ENCODE results near the gene CLHC1.
A peak's percentile ranks its signal among the peaks of the same experiment; 100 is the strongest.

CLHC1 gene

DNA sequence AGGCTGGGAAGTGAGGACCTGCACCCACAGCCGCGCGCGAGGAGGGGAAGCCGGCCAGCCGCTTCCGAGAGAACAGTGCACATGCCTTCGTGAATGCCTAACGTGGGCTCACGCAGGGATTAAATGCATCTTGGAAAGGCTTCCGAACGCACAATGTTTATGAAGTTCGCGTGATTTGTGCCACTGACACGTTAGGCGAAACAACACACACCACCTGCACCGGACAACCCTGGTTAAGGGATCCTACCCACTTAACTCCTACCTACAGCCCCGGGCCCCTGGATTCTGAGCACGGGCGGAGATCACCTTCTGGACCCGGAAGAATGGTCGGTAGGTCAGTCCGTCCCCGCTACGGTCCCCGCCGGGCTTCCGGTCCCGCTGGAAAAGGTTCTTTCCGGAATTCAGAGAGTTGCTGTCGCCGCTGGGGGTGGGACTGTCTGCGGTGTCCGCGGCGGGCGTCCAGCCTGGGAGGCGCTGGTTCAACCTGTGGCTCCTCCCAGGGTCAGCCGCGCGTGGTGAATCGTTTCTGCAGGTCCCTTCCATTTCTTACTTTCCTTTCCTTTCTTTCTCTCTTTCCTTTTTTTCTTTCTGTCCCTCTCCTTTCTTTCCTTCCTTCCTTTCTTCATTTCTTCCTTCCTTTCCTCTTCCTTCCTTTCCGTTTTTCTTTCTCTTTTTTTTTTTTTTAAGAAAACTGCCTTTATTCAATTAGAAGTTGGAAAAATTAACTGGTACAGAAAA is 37.0 kb upstream of the CLHC1 start, which contains the start of gene MTIF2 (continued):
- TF ChIP-seq ZNF837 (tag by site-specific recombination; IDR thresholded peaks at IDR 0.05) (no peak), HOXD13 (CRISPR knock-in tag; IDR thresholded peaks at IDR 0.05; ENCODE audit: borderline replicate concordance) (no peak), ZNF658 (tag by site-specific recombination; IDR thresholded peaks at IDR 0.05) (no peak), GFI1B (tag by site-specific recombination; IDR thresholded peaks at IDR 0.05) (peak; percentile 29; the same call in 1 of the 2 replicates), KLF10 (tag by site-specific recombination; IDR thresholded peaks at IDR 0.05) (no peak; the same call in 1 of the 2 replicates), ZNF114 (tag by site-specific recombination; IDR thresholded peaks at IDR 0.05) (no peak), ZNF302 (tag by site-specific recombination; IDR thresholded peaks at IDR 0.05; ENCODE audit: low read depth) (no peak), ZBTB7A (tag by site-specific recombination; IDR thresholded peaks at IDR 0.05; ENCODE audit: low read depth) (no peak), ZNF670 (tag by site-specific recombination; IDR thresholded peaks at IDR 0.05; ENCODE audit: low read depth) (no peak), GLIS1 (tag by site-specific recombination; IDR thresholded peaks at IDR 0.05) (peak; percentile 94), YY1 (tag by site-specific recombination; IDR thresholded peaks at IDR 0.05) (peak; percentile 68; the same call in 1 of the 2 replicates), YY2 (tag by site-specific recombination; IDR thresholded peaks at IDR 0.05) (peak; percentile 34; the same call in 1 of the 2 replicates), ZNF596 (tag by site-specific recombination; IDR thresholded peaks at IDR 0.05) (no peak), ZNF239 (tag by site-specific recombination; IDR thresholded peaks at IDR 0.05) (no peak), ZNF341 (tag by site-specific recombination; IDR thresholded peaks at IDR 0.05; ENCODE audit: low read depth) (peak; percentile 67), ZNF23 (tag by site-specific recombination; IDR thresholded peaks at IDR 0.05; ENCODE audit: borderline replicate concordance) (no peak), ZNF791 (tag by site-specific recombination; IDR thresholded peaks at IDR 0.05) (no peak), ZNF174 (tag by site-specific recombination; IDR thresholded peaks at IDR 0.05) (no peak), GLI4 (tag by site-specific recombination; IDR thresholded peaks at IDR 0.05) (no peak)
- TF ChIP-seq, protein P1, sequence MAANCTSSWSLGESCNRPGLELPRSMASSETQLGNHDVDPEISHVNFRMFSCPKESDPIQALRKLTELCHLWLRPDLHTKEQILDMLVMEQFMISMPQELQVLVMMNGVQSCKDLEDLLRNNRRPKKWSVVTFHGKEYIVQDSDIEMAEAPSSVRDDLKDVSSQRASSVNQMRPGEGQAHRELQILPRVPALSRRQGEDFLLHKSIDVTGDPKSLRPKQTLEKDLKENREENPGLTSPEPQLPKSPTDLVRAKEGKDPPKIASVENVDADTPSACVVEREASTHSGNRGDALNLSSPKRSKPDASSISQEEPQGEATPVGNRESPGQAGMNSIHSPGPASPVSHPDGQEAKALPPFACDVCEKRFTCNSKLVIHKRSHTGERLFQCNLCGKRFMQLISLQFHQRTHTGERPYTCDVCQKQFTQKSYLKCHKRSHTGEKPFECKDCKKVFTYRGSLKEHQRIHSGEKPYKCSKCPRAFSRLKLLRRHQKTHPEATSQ (tag by site-specific recombination; IDR thresholded peaks at IDR 0.05), result peak; percentile 87
- TF ChIP-seq, protein P2, sequence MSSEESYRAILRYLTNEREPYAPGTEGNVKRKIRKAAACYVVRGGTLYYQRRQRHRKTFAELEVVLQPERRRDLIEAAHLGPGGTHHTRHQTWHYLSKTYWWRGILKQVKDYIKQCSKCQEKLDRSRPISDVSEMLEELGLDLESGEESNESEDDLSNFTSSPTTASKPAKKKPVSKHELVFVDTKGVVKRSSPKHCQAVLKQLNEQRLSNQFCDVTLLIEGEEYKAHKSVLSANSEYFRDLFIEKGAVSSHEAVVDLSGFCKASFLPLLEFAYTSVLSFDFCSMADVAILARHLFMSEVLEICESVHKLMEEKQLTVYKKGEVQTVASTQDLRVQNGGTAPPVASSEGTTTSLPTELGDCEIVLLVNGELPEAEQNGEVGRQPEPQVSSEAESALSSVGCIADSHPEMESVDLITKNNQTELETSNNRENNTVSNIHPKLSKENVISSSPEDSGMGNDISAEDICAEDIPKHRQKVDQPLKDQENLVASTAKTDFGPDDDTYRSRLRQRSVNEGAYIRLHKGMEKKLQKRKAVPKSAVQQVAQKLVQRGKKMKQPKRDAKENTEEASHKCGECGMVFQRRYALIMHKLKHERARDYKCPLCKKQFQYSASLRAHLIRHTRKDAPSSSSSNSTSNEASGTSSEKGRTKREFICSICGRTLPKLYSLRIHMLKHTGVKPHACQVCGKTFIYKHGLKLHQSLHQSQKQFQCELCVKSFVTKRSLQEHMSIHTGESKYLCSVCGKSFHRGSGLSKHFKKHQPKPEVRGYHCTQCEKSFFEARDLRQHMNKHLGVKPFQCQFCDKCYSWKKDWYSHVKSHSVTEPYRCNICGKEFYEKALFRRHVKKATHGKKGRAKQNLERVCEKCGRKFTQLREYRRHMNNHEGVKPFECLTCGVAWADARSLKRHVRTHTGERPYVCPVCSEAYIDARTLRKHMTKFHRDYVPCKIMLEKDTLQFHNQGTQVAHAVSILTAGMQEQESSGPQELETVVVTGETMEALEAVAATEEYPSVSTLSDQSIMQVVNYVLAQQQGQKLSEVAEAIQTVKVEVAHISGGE (tag by site-specific recombination; conservative IDR thresholded peaks at IDR 0.05; ENCODE audit: low read depth), result peak; percentile 99
- TF ChIP-seq, protein P3, sequence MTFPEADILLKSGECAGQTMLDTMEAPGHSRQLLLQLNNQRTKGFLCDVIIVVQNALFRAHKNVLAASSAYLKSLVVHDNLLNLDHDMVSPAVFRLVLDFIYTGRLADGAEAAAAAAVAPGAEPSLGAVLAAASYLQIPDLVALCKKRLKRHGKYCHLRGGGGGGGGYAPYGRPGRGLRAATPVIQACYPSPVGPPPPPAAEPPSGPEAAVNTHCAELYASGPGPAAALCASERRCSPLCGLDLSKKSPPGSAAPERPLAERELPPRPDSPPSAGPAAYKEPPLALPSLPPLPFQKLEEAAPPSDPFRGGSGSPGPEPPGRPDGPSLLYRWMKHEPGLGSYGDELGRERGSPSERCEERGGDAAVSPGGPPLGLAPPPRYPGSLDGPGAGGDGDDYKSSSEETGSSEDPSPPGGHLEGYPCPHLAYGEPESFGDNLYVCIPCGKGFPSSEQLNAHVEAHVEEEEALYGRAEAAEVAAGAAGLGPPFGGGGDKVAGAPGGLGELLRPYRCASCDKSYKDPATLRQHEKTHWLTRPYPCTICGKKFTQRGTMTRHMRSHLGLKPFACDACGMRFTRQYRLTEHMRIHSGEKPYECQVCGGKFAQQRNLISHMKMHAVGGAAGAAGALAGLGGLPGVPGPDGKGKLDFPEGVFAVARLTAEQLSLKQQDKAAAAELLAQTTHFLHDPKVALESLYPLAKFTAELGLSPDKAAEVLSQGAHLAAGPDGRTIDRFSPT (tag by site-specific recombination; IDR thresholded peaks at IDR 0.05), result no peak
- TF ChIP-seq, protein P4, sequence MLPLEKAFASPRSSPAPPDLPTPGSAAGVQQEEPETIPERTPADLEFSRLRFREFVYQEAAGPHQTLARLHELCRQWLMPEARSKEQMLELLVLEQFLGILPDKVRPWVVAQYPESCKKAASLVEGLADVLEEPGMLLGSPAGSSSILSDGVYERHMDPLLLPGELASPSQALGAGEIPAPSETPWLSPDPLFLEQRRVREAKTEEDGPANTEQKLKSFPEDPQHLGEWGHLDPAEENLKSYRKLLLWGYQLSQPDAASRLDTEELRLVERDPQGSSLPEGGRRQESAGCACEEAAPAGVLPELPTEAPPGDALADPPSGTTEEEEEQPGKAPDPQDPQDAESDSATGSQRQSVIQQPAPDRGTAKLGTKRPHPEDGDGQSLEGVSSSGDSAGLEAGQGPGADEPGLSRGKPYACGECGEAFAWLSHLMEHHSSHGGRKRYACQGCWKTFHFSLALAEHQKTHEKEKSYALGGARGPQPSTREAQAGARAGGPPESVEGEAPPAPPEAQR (tag by site-specific recombination; IDR thresholded peaks at IDR 0.05), result no peak; the same call in 1 of the 2 replicates
- TF ChIP-seq, protein P5, sequence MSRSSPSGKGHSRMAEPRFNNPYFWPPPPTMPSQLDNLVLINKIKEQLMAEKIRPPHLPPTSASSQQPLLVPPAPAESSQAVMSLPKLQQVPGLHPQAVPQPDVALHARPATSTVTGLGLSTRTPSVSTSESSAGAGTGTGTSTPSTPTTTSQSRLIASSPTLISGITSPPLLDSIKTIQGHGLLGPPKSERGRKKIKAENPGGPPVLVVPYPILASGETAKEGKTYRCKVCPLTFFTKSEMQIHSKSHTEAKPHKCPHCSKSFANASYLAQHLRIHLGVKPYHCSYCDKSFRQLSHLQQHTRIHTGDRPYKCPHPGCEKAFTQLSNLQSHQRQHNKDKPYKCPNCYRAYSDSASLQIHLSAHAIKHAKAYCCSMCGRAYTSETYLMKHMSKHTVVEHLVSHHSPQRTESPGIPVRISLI (tag by site-specific recombination; IDR thresholded peaks at IDR 0.05), result peak; percentile 76; the same call in 1 of the 2 replicates
- TF ChIP-seq, protein P6, sequence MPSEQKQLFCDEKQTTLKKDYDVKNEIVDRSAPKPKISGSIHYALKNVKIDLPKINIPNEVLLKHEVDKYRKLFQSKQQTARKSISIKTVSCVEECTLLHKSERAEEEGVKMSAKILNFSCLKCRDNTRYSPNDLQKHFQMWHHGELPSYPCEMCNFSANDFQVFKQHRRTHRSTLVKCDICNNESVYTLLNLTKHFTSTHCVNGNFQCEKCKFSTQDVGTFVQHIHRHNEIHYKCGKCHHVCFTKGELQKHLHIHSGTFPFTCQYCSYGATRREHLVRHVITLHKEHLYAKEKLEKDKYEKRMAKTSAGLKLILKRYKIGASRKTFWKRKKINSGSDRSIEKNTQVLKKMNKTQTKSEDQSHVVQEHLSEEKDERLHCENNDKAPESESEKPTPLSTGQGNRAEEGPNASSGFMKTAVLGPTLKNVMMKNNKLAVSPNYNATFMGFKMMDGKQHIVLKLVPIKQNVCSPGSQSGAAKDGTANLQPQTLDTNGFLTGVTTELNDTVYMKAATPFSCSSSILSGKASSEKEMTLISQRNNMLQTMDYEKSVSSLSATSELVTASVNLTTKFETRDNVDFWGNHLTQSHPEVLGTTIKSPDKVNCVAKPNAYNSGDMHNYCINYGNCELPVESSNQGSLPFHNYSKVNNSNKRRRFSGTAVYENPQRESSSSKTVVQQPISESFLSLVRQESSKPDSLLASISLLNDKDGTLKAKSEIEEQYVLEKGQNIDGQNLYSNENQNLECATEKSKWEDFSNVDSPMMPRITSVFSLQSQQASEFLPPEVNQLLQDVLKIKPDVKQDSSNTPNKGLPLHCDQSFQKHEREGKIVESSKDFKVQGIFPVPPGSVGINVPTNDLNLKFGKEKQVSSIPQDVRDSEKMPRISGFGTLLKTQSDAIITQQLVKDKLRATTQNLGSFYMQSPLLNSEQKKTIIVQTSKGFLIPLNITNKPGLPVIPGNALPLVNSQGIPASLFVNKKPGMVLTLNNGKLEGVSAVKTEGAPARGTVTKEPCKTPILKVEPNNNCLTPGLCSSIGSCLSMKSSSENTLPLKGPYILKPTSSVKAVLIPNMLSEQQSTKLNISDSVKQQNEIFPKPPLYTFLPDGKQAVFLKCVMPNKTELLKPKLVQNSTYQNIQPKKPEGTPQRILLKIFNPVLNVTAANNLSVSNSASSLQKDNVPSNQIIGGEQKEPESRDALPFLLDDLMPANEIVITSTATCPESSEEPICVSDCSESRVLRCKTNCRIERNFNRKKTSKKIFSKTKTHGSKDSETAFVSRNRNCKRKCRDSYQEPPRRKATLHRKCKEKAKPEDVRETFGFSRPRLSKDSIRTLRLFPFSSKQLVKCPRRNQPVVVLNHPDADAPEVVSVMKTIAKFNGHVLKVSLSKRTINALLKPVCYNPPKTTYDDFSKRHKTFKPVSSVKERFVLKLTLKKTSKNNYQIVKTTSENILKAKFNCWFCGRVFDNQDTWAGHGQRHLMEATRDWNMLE (tag by site-specific recombination; conservative IDR thresholded peaks at IDR 0.05; ENCODE audit: low read depth), result peak; percentile 77

Data from HEK293 (cell line).